Hepatocyte (in vitro differentiated cells): ENCODE results near the gene ATR. TPM values are rescaled to one million over a fixed set of nuclear protein-coding genes. Genes with fewer than 3 reads are reported as not detected.

ENCODE experiments used
- polyA plus RNA-seq: library from polyadenylated mRNA; unstranded; fragments of >200 nt; fragmentation: Nextera tagmentation; extraction: Ambion mirVana; gene quantifications from 2 replicates; pipeline ENCODE4 v1.2.1, GENCODE V29; 2016
- small RNA-seq: library from RNA; depleted of rRNA; stranded (forward); fragments of <200 nt; gene quantifications from one replicate; pipeline ENCODE3, GENCODE V24; 2014
- total RNA-seq: library from RNA; depleted of rRNA; stranded (reverse); fragments of >200 nt; gene quantifications from 2 replicates; pipeline ENCODE4 v1.2.3, GENCODE V29; 2014

Gene ATR
- total and polyA plus RNA-seq, 2 experiments from 2014 or later, result 10.0 to 35.6 TPM

Small RNAs within 50 kb of the gene (small RNA-seq; reads per million reads assigned to genes)
- not detected for gene RNA5SP143
- gene RNU1-100P, result not detected
- not detected for gene RNU6-1294P

Other genes starting within 250 kb of the ATR start
- gene XRN1, start 130.7 kb downstream of the ATR start, total RNA-seq, result 39.5 and 40.2 TPM in 2 replicates
- 6.0 and 7.3 TPM in 2 replicates for gene XRN1, start 130.7 kb downstream of the ATR start, polyA plus RNA-seq
- 21.1 and 22.8 TPM in 2 replicates for gene PLS1, start 17.7 kb upstream of the ATR start, total RNA-seq
- 9.7 and 13.0 TPM in 2 replicates for gene PLS1, start 17.7 kb upstream of the ATR start, polyA plus RNA-seq
- 7.9 and 12.6 TPM in 2 replicates for gene TRPC1, start 145.3 kb upstream of the ATR start, total RNA-seq
- 3.3 and 4.4 TPM in 2 replicates for gene TRPC1, start 145.3 kb upstream of the ATR start, polyA plus RNA-seq